ENCODE results near the gene PC. TPM values are rescaled to one million over a fixed set of nuclear protein-coding genes. Genes with fewer than 3 reads are reported as not detected.

The PC gene
- total and polyA plus RNA-seq, 9 of the 15 experiments (the other 6 are each of a cell fraction or from before 2014, with no cell fraction given), result 0.94 to 38.0 (median 8.7) TPM

GRCh38 chr11:66868082-66868725 lies 90.0 kb downstream of the PC start (continued):
- TF ChIP-seq TSHZ1 (CRISPR knock-in tag; IDR thresholded peaks at IDR 0.05) (no peak), POLR2A (conservative IDR thresholded peaks at IDR 0.05) (peak; percentile 76), ZNF253 (CRISPR knock-in tag; conservative IDR thresholded peaks at IDR 0.05) (no peak), NCOA2 (IDR thresholded peaks at IDR 0.05; ENCODE audit: partially characterized antibody in 2 of 2) (no peak)

GRCh38 chr11:66867425-66868040 lies 90.7 kb downstream of the PC start:
- intact Hi-C loops (cut with micrococcal nuclease), result no loop called here
- CTCF ChIA-PET (ENCODE audit: low intra/inter-chr PET ratio), result interaction anchor here (1.5 kb wide), 1 partner anchor 459 kb away, joined by 3 read pairs; no protein-coding TSS in a partner anchor
- Histone ChIP-seq H3K4me1 (replicated peaks in 1 of 2; ENCODE audit: control insufficient read depth in 2 of 2, insufficient read depth in 2 of 2, low read length in 2 of 2) (peaks cover 10 to 68% of the 10 kb centered on the region in 2 experiments; a peak in 4 of 5 replicates), H3K36me3 (ENCODE audit: control insufficient read depth, insufficient read depth, low read length) (peaks cover 23% of the 10 kb centered on the region; the same call in 2 of the 3 replicates), H3K27ac (ENCODE audit: extremely low read depth, low read depth, low read length) (no peak overlapping the region; the same call in 2 of the 3 replicates), H4K20me1 (replicated peaks; ENCODE audit: control insufficient read depth, insufficient read depth, low read length) (0 out of 2 replicates have a peak, but pooled peaks cover 3% of the 10 kb centered on the region), H3K9ac (ENCODE audit: insufficient read depth in 1 of 2, low read depth in 2 of 2, low read length in 2 of 2) (peak overlapping the region in 1 of 2 experiments; percentile 88; a peak in 2 of 4 replicates), H3K79me2 (ENCODE audit: control insufficient read depth, insufficient read depth, low read length) (no peaks in the 10 kb centered on the region), H3K4me3 (no peak overlapping the region), H3K9me3 (replicated peaks; ENCODE audit: control insufficient read depth, insufficient read depth, low read depth, low read length) (no peaks in the 10 kb centered on the region), H3K4me2 (ENCODE audit: insufficient read depth, low read length) (no peak overlapping the region), H3K9me1 (ENCODE audit: control insufficient read depth, insufficient read depth, low read length) (no peaks in the 10 kb centered on the region), H2AFZ (ENCODE audit: low read depth, low read length) (peak overlapping the region; percentile 75), H3K27me3 (ENCODE audit: control insufficient read depth in 2 of 2, insufficient read depth in 2 of 2, low read length in 2 of 2) (no peaks in the 10 kb centered on the region)
- WGBS (ENCODE audit: insufficient coverage, low coverage, missing lambda C conversion rate), result 51% methylated on average over 12 of the region's 14 CpGs
- ATAC-seq, result peak; percentile 65
- DNase-seq (ENCODE audit: extremely low read depth in 1 of 4, low spot score in 3 of 4), result peak in 2 of 4 experiments; percentile 37 to 64
- in situ Hi-C loops (cut with MboI), result no loop called here
- POLR2A ChIA-PET, result interaction anchor here (0.7 to 0.8 kb wide), 2 partner anchors 12 to 41 kb away, joined by 3 to 7 read pairs; no protein-coding TSS in a partner anchor
- BruUV-seq (replicated peaks), result no TSS peak
- FAIRE-seq, result peak; percentile 63
- peak; percentile 43; the same call in 1 of the 2 replicates for TF ChIP-seq L3MBTL2 (IDR thresholded peaks at IDR 0.05)
- peak; percentile 83 for TF ChIP-seq MAX (CRISPR knock-in tag; IDR thresholded peaks at IDR 0.05)
- TF ChIP-seq EP400 (IDR thresholded peaks at IDR 0.05), result peak; percentile 8; the same call in 1 of the 2 replicates
- TF ChIP-seq E2F6 (IDR thresholded peaks at IDR 0.05; ENCODE audit: borderline replicate concordance in 1 of 2, extremely low read depth in 1 of 2, insufficient read depth in 1 of 2, insufficient read length in 1 of 2, low read depth in 1 of 2, low read length in 1 of 2, poor library complexity in 1 of 2, severe bottlenecking in 1 of 2), result peak; percentile 33 to 61
- TF ChIP-seq USF2 (CRISPR knock-in tag; IDR thresholded peaks at IDR 0.05), result 0 out of 2 replicates have a peak, but pooled peaks have one; percentile 43
- TF ChIP-seq CTCF (IDR thresholded peaks at IDR 0.05 in 2 of 3, conservative IDR thresholded peaks at IDR 0.05 in 1 of 3; ENCODE audit: insufficient read depth in 2 of 3, low read depth in 1 of 3, low read length in 3 of 3), result peak; percentile 35 to 50 (median 37); a peak in 4 of 6 replicates
